K562 (cell line): ENCODE measurements around the gene UPK3A.

Source experiments
- MXI1 ChIP-seq: IDR thresholded peaks from 2 replicates; pipeline ENCODE4 v1.6.1; 2011; ENCODE audit warnings: low read depth, mild to moderate bottlenecking, improper control_type of control experiment, low read length
- U2AF2 ChIP-seq: fragments of 200-400 bp; formaldehyde crosslinking; optimal IDR thresholded peaks from 2 replicates; pipeline ENCODE3; 2017; ENCODE audit warnings: low read depth, mild to moderate bottlenecking, low read length
- ZNF174 ChIP-seq: fragments of 250-450 bp; sonication (Bioruptor Pico); IDR thresholded peaks from 2 replicates; pipeline ENCODE4 v1.4.0; 2020; ENCODE audit warnings: mild to moderate bottlenecking
- ZSCAN29 ChIP-seq: fragments of 450-650 bp; IDR thresholded peaks from 2 replicates; pipeline ENCODE4 v1.6.1; 2017

DNA sequence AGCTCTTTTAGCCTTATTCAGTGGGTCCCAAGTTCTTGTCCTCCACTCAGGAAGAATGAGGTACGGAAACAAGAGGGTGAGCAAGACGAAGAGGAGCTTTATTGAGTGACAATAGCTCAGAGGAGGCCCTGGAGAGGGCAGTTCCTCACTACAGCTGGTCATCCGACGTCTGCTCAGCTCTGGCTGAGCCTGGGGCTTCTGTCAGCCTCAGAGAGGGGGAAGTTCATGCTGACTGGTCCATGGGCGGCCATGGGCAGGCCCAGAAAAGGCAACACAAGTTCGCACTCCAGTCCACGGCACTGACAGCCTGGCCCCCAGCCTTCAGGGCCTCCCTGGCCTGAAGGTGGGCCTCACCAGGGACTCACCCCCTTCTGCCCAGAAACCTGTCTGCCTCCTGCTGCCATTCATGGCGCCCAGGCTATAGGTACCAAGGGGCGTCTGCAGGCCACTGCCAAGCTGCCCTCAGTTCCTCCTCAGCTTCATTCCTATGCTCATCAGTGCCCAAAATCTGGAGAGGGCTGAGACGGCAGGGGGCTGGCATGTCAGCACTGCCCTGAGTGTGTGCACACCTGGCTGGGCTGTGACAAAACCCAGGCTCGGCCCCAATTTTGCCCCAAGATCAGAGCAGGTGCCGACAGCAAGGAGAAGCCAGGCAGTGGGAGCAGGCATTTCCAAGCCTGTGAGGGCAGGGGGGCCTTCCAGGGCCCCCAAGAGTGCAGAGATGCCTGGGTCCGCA is 22.4 kb upstream of the UPK3A start:
- TF ChIP-seq ZNF174 (CRISPR knock-in tag) (no peak), MXI1 (no peak), ZSCAN29 (no peak), U2AF2 (no peak)
